OCI-LY1 (cell line): ENCODE measurements around the gene MEIOB.

ENCODE experiments used
- EZH2 ChIP-seq: fragments of 200-600 bp; sonication (generic), shearing (Covaris generic); IDR thresholded peaks from 2 replicates; pipeline ENCODE4 v1.8.0; 2017; ENCODE audit warnings: borderline replicate concordance, mixed run types, mild to moderate bottlenecking, antibody characterized with exemption, low read length, moderate library complexity, mixed read lengths
- TF ChIP-seq, protein P1 (sequence below): fragments of 200-600 bp; sonication (generic), shearing (Covaris generic); IDR thresholded peaks from 2 replicates; pipeline ENCODE4 v1.5.1; 2017; ENCODE audit warnings: mild to moderate bottlenecking, antibody characterized with exemption, low read length, moderate library complexity, mixed read lengths

DNA sequence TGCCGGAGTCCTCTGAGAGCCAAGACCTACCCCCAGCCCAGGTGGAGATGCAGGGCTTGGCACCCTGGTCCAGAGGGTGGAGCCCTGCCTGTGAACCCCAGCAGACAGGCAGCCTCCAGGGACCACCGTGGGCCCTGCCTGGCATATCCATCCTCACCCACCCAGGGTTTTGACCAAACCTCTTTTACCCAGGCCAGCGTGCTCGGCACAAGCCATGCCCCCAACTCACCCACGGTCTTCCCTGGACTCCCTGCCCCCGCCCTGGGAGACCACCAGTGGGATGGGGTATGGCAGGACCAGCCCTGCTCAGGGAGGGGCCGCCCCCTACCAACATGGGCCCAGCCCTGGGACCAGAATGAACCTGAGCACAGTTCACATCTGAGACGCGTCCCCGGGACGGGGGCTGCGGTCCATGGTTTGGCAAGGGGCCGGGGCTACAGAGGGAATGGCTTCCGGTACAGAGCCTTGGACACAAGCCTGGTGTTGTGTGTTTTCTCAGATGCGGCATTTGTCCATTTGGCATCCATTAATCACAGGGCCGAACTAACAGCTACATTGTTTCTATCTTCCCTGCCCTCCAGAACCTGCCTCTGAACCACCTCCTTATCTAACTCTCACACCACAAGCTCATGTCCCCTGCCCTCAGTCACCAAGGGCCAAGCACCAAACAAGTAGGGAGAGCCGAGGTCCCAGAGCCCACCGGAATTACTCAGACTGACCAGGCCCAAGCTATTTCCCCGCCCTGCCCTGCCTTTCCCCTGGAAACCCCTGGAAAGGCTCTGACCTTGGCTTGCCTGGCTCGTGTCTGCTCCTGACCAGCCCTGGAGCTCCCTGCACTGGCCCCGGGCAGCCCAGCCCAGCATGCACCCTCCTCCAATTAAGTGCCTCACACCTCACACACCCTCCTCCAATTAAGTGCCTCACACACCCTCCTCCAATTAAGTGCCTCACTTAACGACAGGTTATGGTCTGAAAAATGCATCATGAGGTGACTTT lies 32.2 kb upstream of the MEIOB start:
- no peak for TF ChIP-seq EZH2
- TF ChIP-seq, protein P1, sequence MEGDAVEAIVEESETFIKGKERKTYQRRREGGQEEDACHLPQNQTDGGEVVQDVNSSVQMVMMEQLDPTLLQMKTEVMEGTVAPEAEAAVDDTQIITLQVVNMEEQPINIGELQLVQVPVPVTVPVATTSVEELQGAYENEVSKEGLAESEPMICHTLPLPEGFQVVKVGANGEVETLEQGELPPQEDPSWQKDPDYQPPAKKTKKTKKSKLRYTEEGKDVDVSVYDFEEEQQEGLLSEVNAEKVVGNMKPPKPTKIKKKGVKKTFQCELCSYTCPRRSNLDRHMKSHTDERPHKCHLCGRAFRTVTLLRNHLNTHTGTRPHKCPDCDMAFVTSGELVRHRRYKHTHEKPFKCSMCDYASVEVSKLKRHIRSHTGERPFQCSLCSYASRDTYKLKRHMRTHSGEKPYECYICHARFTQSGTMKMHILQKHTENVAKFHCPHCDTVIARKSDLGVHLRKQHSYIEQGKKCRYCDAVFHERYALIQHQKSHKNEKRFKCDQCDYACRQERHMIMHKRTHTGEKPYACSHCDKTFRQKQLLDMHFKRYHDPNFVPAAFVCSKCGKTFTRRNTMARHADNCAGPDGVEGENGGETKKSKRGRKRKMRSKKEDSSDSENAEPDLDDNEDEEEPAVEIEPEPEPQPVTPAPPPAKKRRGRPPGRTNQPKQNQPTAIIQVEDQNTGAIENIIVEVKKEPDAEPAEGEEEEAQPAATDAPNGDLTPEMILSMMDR: no peak
